NB4 (cell line): ENCODE results near the gene G0S2.

Source experiments
- MAX ChIP-seq: IDR thresholded peaks from 2 replicates; pipeline ENCODE4 v1.6.1; 2011; ENCODE audit warnings: low read depth, low read length
- MYC ChIP-seq: IDR thresholded peaks from 2 replicates; pipeline ENCODE4 v1.6.1; 2011; ENCODE audit warnings: low read depth, low read length
- POLR2A ChIP-seq: IDR thresholded peaks from 2 replicates; pipeline ENCODE4 v1.6.1; 2011; ENCODE audit warnings: mild to moderate bottlenecking; ENCODE audit not compliant: insufficient read length; ENCODE audit errors: extremely low read depth
- TF ChIP-seq, protein P1 (sequence below): IDR thresholded peaks from one replicate; pipeline ENCODE4 v1.5.1; 2012; ENCODE audit warnings: low read depth, low read length

GRCh38 chr1:209723265-209723664, 48.1 kb downstream of the G0S2 start:
- TF ChIP-seq, protein P1, sequence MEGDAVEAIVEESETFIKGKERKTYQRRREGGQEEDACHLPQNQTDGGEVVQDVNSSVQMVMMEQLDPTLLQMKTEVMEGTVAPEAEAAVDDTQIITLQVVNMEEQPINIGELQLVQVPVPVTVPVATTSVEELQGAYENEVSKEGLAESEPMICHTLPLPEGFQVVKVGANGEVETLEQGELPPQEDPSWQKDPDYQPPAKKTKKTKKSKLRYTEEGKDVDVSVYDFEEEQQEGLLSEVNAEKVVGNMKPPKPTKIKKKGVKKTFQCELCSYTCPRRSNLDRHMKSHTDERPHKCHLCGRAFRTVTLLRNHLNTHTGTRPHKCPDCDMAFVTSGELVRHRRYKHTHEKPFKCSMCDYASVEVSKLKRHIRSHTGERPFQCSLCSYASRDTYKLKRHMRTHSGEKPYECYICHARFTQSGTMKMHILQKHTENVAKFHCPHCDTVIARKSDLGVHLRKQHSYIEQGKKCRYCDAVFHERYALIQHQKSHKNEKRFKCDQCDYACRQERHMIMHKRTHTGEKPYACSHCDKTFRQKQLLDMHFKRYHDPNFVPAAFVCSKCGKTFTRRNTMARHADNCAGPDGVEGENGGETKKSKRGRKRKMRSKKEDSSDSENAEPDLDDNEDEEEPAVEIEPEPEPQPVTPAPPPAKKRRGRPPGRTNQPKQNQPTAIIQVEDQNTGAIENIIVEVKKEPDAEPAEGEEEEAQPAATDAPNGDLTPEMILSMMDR: no peak
- TF ChIP-seq POLR2A (no peak), MAX (no peak), MYC (no peak)
